ENCODE data around the gene TRAPPC12.

GRCh38 chr2:3520591-3520990 is 141.1 kb downstream of the TRAPPC12 start:
- TF ChIP-seq POLR2A (IDR thresholded peaks at IDR 0.05) (no peak), CTCF (IDR thresholded peaks at IDR 0.05) (no peak)

Measured in vagina (tissue), 2 donors.